Hindlimb muscle (tissue), 1 donor: ENCODE results near the gene IL3RA. TPM values are rescaled to one million over a fixed set of nuclear protein-coding genes. Genes with fewer than 3 reads are reported as not detected.
"Not testable (repeated sequence)": the region's sequence is repeated elsewhere in the genome, so short reads cannot be mapped to it uniquely, and the experiment has no call there.

ENCODE experiments used
- DNase-seq: peaks from one replicate; pipeline ENCODE4 v3.0.0-alpha.2; 2013
- polyA plus RNA-seq: library from polyadenylated mRNA; unstranded; fragments of 120-200 nt; gene quantifications from one replicate; pipeline ENCODE4 v1.2.1, GENCODE V29; 2013; ENCODE audit not compliant: insufficient read length

Gene IL3RA
- polyA plus RNA-seq, 1 donor: 19.4 TPM

- DNase-seq: no peak
Observed at GRCh38 chrX:1400049-1400448, 63.5 kb downstream of the IL3RA start.

GRCh38 chrX:1400742-1401471, 64.3 kb downstream of the IL3RA start:
- no peak for DNase-seq

- no peak for DNase-seq
Observed at GRCh38 chrX:1401611-1402430, 65.2 kb downstream of the IL3RA start.

- no peak for DNase-seq
Observed at GRCh38 chrX:1403228-1403627, 66.6 kb downstream of the IL3RA start.

GRCh38 chrX:1403867-1404266, 67.3 kb downstream of the IL3RA start:
- DNase-seq: not testable (repeated sequence)

GRCh38 chrX:1405769-1406168, 69.2 kb downstream of the IL3RA start:
- DNase-seq: not testable (repeated sequence)

- no peak for DNase-seq
Observed at GRCh38 chrX:1407035-1407434, 70.5 kb downstream of the IL3RA start.

- no peak for DNase-seq
Observed at GRCh38 chrX:1411326-1411725, 74.7 kb downstream of the IL3RA start.

- no peak for DNase-seq
Observed at GRCh38 chrX:1412551-1413161, 76.1 kb downstream of the IL3RA start.

- DNase-seq: no peak
Observed at GRCh38 chrX:1416327-1416784, 79.8 kb downstream of the IL3RA start.

- no peak for DNase-seq
Observed at GRCh38 chrX:1416965-1417760, 80.6 kb downstream of the IL3RA start.

GRCh38 chrX:1417921-1418771, 81.6 kb downstream of the IL3RA start:
- DNase-seq: no peak

- DNase-seq: no peak
Observed at GRCh38 chrX:1418901-1419544, 82.4 kb downstream of the IL3RA start.

GRCh38 chrX:1419545-1420355, 83.2 kb downstream of the IL3RA start:
- DNase-seq: no peak

- DNase-seq: no peak
Observed at GRCh38 chrX:1420371-1420770, 83.8 kb downstream of the IL3RA start.

GRCh38 chrX:1421433-1422134, 85.0 kb downstream of the IL3RA start:
- no peak for DNase-seq

GRCh38 chrX:1422135-1422465, 85.5 kb downstream of the IL3RA start:
- DNase-seq: no peak

- DNase-seq: no peak
Observed at GRCh38 chrX:1423215-1423614, 86.6 kb downstream of the IL3RA start.

- DNase-seq: no peak
Observed at GRCh38 chrX:1424147-1424851, 87.7 kb downstream of the IL3RA start.
